Peyer's patch (tissue), 4 donors: ENCODE measurements around the gene RUNDC1. TPM values are rescaled to one million over a fixed set of nuclear protein-coding genes. Genes with fewer than 3 reads are reported as not detected.

Source experiments
- DNase-seq, 3 donors: peaks; one replicate each; pipeline ENCODE4 v3.0.0-alpha.2; 2017 to 2019
- H3K27ac ChIP-seq, 4 donors: fragments of 200-600 bp; sonication (generic); one replicate each; pipeline ENCODE4 v1.5.1; 2016 to 2019
- H3K27me3 ChIP-seq, 2 donors: fragments of 200-600 bp; sonication (generic); one replicate each; pipeline ENCODE4 v1.5.1; 2019
- H3K36me3 ChIP-seq, 3 donors: fragments of 200-600 bp; sonication (generic); one replicate each; pipeline ENCODE4 v1.5.1; 2016 to 2019
- H3K4me1 ChIP-seq, 4 donors: fragments of 200-600 bp; sonication (generic); one replicate each; pipeline ENCODE4 v1.5.1; 2016 to 2019
- H3K4me3 ChIP-seq, 4 donors: fragments of 200-600 bp; sonication (generic); 1 replicate in 3 of 4; 2 replicates in 1 of 4; pipeline ENCODE4 v1.5.1; 2016 to 2019; ENCODE audit warnings: mild to moderate bottlenecking in 1 of 4
- H3K9me3 ChIP-seq, 4 donors: fragments of 200-600 bp; sonication (generic); one replicate each; pipeline ENCODE4 v1.5.1; 2016 to 2019; ENCODE audit warnings: mild to moderate bottlenecking in 1 of 4
- CTCF ChIP-seq, 6 experiments: fragments of 450-650 bp in 4 of 6; fragments of 200-600 bp in 2 of 6; sonication (generic) in 1 of 6; IDR thresholded peaks; one replicate each; pipeline ENCODE4 v1.5.1; 2017 to 2019; ENCODE audit warnings: antibody characterized with exemption in 6 of 6, mild to moderate bottlenecking in 3 of 6, moderate library complexity in 1 of 6
- POLR2A ChIP-seq, 2 donors: fragments of 450-650 bp; IDR thresholded peaks; one replicate each; pipeline ENCODE4 v1.5.1; 2017; ENCODE audit warnings: antibody characterized with exemption in 2 of 2, mild to moderate bottlenecking in 2 of 2, moderate library complexity in 2 of 2
- total RNA-seq, 4 donors: library from RNA; depleted of rRNA; stranded (reverse); fragments of >200 nt; gene quantifications; one replicate each; pipeline ENCODE4 v1.1.0, GENCODE V29; 2016

The RUNDC1 gene
- total RNA-seq, 4 donors from 2014 or later = 17.2 to 37.3 (median 26.9) TPM

GRCh38 chr17:43018932-43019331 is 38.6 kb downstream of the RUNDC1 start:
- no peak for TF ChIP-seq POLR2A (IDR thresholded peaks at IDR 0.05)
- no peak for TF ChIP-seq CTCF (IDR thresholded peaks at IDR 0.05)
- H3K36me3 ChIP-seq = peaks cover 0 to 26% (median 0%) of the 10 kb centered on the region in 3 donors

GRCh38 chr17:43019418-43019817 is 39.1 kb downstream of the RUNDC1 start:
- TF ChIP-seq POLR2A (IDR thresholded peaks at IDR 0.05) (no peak), CTCF (IDR thresholded peaks at IDR 0.05) (no peak)
- peak overlapping the region in 2 of 4 donors; percentile 63 to 83 for H3K27ac ChIP-seq
- DNase-seq = peak in 1 of 3 donors; percentile 61
- no peaks in the 10 kb centered on the region for H3K9me3 ChIP-seq
- peaks cover 0 to 48% (median 4%) of the 10 kb centered on the region in 4 donors for H3K4me1 ChIP-seq
- H3K36me3 ChIP-seq = peaks cover 0 to 21% (median 0%) of the 10 kb centered on the region in 3 donors
- H3K4me3 ChIP-seq = peak overlapping the region in 1 of 4 donors; percentile 11
- no peaks in the 10 kb centered on the region for H3K27me3 ChIP-seq

More at GRCh38 chr17:43018932-43019331, 38.6 kb downstream of the RUNDC1 start:
- H3K27me3 ChIP-seq = no peaks in the 10 kb centered on the region
- H3K27ac ChIP-seq = peak overlapping the region in 1 of 4 donors; percentile 83
- H3K9me3 ChIP-seq = no peaks in the 10 kb centered on the region
- peaks cover 0 to 47% (median 4%) of the 10 kb centered on the region in 4 donors for H3K4me1 ChIP-seq
- H3K4me3 ChIP-seq = no peak overlapping the region
- no peak for DNase-seq

- Histone ChIP-seq H3K4me3 (peak overlapping the region in 1 of 4 donors; percentile 11), H3K27me3 (no peaks in the 10 kb centered on the region), H3K4me1 (peaks cover 0 to 52% (median 4%) of the 10 kb centered on the region in 4 donors), H3K9me3 (no peaks in the 10 kb centered on the region), H3K27ac (peak overlapping the region in 3 of 4 donors; percentile 10 to 83 (median 63)), H3K36me3 (peaks cover 0 to 21% (median 0%) of the 10 kb centered on the region in 3 donors)
- no peak for DNase-seq
- TF ChIP-seq CTCF (IDR thresholded peaks at IDR 0.05) = no peak
- no peak for TF ChIP-seq POLR2A (IDR thresholded peaks at IDR 0.05)
These were observed 39.8 kb downstream of the RUNDC1 start for GRCh38 chr17:43020030-43020621.

GRCh38 chr17:43020789-43021740 is 40.7 kb downstream of the RUNDC1 start:
- peak overlapping the region; percentile 66 to 88 (median 84) for H3K27ac ChIP-seq
- peaks cover 0 to 19% (median 0%) of the 10 kb centered on the region in 3 donors for H3K36me3 ChIP-seq
- peaks cover 0 to 47% (median 5%) of the 10 kb centered on the region in 4 donors for H3K4me1 ChIP-seq
- H3K4me3 ChIP-seq = peak overlapping the region; percentile 73 to 94 (median 86)
- H3K27me3 ChIP-seq = no peaks in the 10 kb centered on the region
- TF ChIP-seq POLR2A (IDR thresholded peaks at IDR 0.05) = peak in 1 of 2 donors; percentile 28
- no peak for TF ChIP-seq CTCF (IDR thresholded peaks at IDR 0.05)
- peak; percentile 51 to 78 (median 70) for DNase-seq
- H3K9me3 ChIP-seq = no peaks in the 10 kb centered on the region

GRCh38 chr17:43021741-43022512 is 41.6 kb downstream of the RUNDC1 start, which contains the start of gene VAT1:
Gene VAT1, minus strand, starts transcription at chr17:43022385. Its CDS starts 63 bp downstream, at chr17:43022322.
- H3K9me3 ChIP-seq = no peaks in the 10 kb centered on the region
- no peaks in the 10 kb centered on the region for H3K27me3 ChIP-seq
- peak; percentile 70 to 90 (median 90) for DNase-seq
- H3K4me1 ChIP-seq = peaks cover 0 to 40% (median 5%) of the 10 kb centered on the region in 4 donors
- H3K4me3 ChIP-seq = peak within 1 kb of the TSS; percentile 73 to 94 (median 86)
- H3K36me3 ChIP-seq = peaks cover 0 to 11% (median 0%) of the 10 kb centered on the region in 3 donors
- TF ChIP-seq POLR2A (IDR thresholded peaks at IDR 0.05) = peak in 1 of 2 donors; percentile 59
- peak in 1 of 6 experiments; percentile 7 for TF ChIP-seq CTCF (IDR thresholded peaks at IDR 0.05)
- H3K27ac ChIP-seq = peak within 1 kb of the TSS; percentile 66 to 88 (median 84)
